H1 (cell line): ENCODE results near the gene FBXO2. TPM values are rescaled to one million over a fixed set of nuclear protein-coding genes. Genes with fewer than 3 reads are reported as not detected.

Source experiments
- CTCF ChIA-PET: fragments of 300-600 bp; sonication (Branson Sonifier 250); formaldehyde crosslinking; loops from one replicate; lab custom pipeline; 2021; ENCODE audit not compliant: partially characterized antibody; lab: Charles Lee
- POLR2A ChIA-PET: fragments of 300-600 bp; sonication (Branson Sonifier 250); formaldehyde crosslinking; loops from one replicate; lab custom pipeline; 2021; ENCODE audit warnings: inconsistent platforms; ENCODE audit not compliant: partially characterized antibody; lab: Charles Lee
- DNase-seq, 2 experiments: peaks; one replicate each; pipeline versions ENCODE4 v3.0.0 to v3.0.0-alpha.2; 2010 to 2022; ENCODE audit warnings: low spot score in 2 of 2, low read depth in 1 of 2, mixed read lengths in 1 of 2
- FAIRE-seq: peaks from 2 replicates; lab custom pipeline; 2011; peaks lifted over from hg19 to GRCh38; lab: Jason Lieb, UNC
- H2AFZ ChIP-seq: 2 replicates; pipeline ENCODE4 v1.8.1; 2012; ENCODE audit warnings: low read length, inconsistent platforms
- H2AK5ac ChIP-seq: 2 replicates; pipeline ENCODE4 v1.6.1; 2013; ENCODE audit warnings: low read depth, low read length
- H2BK120ac ChIP-seq: replicated peaks from 2 replicates; pipeline ENCODE3; 2013; ENCODE audit warnings: low read depth, low read length, inconsistent platforms
- H2BK12ac ChIP-seq: 2 replicates; pipeline ENCODE4 v1.6.1; 2013; ENCODE audit warnings: low read depth, low read length
- H2BK15ac ChIP-seq: 2 replicates; pipeline ENCODE4 v1.6.1; 2013; ENCODE audit warnings: low read length
- H2BK20ac ChIP-seq: 2 replicates; pipeline ENCODE4 v1.6.1; 2013; ENCODE audit warnings: low read length
- H2BK5ac ChIP-seq: 2 replicates; pipeline ENCODE4 v1.6.1; 2013; ENCODE audit warnings: low read depth, low read length
- H3K14ac ChIP-seq: 2 replicates; pipeline ENCODE4 v1.6.1; 2013; ENCODE audit warnings: inconsistent platforms; ENCODE audit not compliant: insufficient read length
- H3K18ac ChIP-seq: 2 replicates; pipeline ENCODE4 v1.6.1; 2013; ENCODE audit warnings: low read length; ENCODE audit errors: extremely low read depth
- H3K23ac ChIP-seq: 2 replicates; pipeline ENCODE4 v1.6.1; 2013; ENCODE audit warnings: inconsistent platforms; ENCODE audit not compliant: insufficient read length
- H3K23me2 ChIP-seq: 2 replicates; pipeline ENCODE4 v1.6.1; 2013; ENCODE audit warnings: low read depth, low read length
- H3K27ac ChIP-seq: 2 replicates; pipeline ENCODE4 v1.6.1; 2011; ENCODE audit warnings: low read depth, low read length, inconsistent platforms
- H3K27me3 ChIP-seq, 4 experiments: replicated peaks in 1 of 4; 1 replicate in 1 of 4; 2 replicates in 3 of 4; pipeline versions ENCODE4 v1.6.1 to v1.8.1; 2011 to 2013; ENCODE audit warnings: low read length in 3 of 4, mild to moderate bottlenecking in 3 of 4, inconsistent platforms in 2 of 4, mixed read lengths in 2 of 4, moderate library complexity in 1 of 4; ENCODE audit not compliant: control insufficient read depth in 3 of 4, insufficient read depth in 3 of 4; ENCODE audit errors: extremely low read depth in 1 of 4
- H3K36me3 ChIP-seq, 4 experiments: 2 replicates each; pipeline versions ENCODE4 v1.6.1 to v1.8.1; 2011 to 2013; ENCODE audit warnings: mild to moderate bottlenecking in 4 of 4, low read length in 3 of 4, moderate library complexity in 2 of 4, control low read depth in 1 of 4, inconsistent platforms in 1 of 4; ENCODE audit not compliant: insufficient read depth in 4 of 4, control insufficient read depth in 2 of 4
- H3K4ac ChIP-seq: replicated peaks from 2 replicates; pipeline ENCODE3; 2013; ENCODE audit warnings: low read length, low read depth, mixed read lengths, inconsistent platforms; ENCODE audit not compliant: insufficient read length
- H3K4me1 ChIP-seq, 4 experiments: replicated peaks in 1 of 4; 1 replicate in 1 of 4; 2 replicates in 3 of 4; pipeline versions ENCODE4 v1.6.1 to v1.8.1; 2011 to 2013; ENCODE audit warnings: low read length in 3 of 4, inconsistent platforms in 2 of 4, mixed read lengths in 1 of 4; ENCODE audit not compliant: insufficient read depth in 4 of 4, control insufficient read depth in 3 of 4
- H3K4me2 ChIP-seq, 2 experiments: 2 replicates each; pipeline versions ENCODE4 v1.6.1 to v1.8.1; 2011 to 2013; ENCODE audit warnings: low read depth in 2 of 2, low read length in 2 of 2, control low read depth in 1 of 2, inconsistent platforms in 1 of 2, mild to moderate bottlenecking in 1 of 2; ENCODE audit not compliant: insufficient read depth in 1 of 2
- H3K4me3 ChIP-seq, 4 experiments: fragments of 200-600, 300-600 bp in 1 of 4; sonication (generic), shearing (Covaris generic), sonication (Bioruptor Twin) in 1 of 4; 2 replicates each; pipeline versions ENCODE4 v1.5.1 to v1.8.1; 2011 to 2016; ENCODE audit warnings: low read length in 4 of 4, low read depth in 3 of 4, control low read depth in 2 of 4, inconsistent platforms in 2 of 4, mild to moderate bottlenecking in 2 of 4, mixed read lengths in 1 of 4, moderate library complexity in 1 of 4; ENCODE audit not compliant: insufficient read depth in 2 of 4; ENCODE audit errors: extremely low read depth in 1 of 4
- H3K56ac ChIP-seq: replicated peaks from 2 replicates; pipeline ENCODE3; 2013; ENCODE audit warnings: low read depth, mild to moderate bottlenecking, mixed read lengths, low read length, inconsistent platforms; ENCODE audit not compliant: insufficient read length
- H3K79me1 ChIP-seq: 2 replicates; pipeline ENCODE4 v1.6.1; 2013; ENCODE audit warnings: low read depth, low read length, control low read depth
- H3K79me2 ChIP-seq, 2 experiments: 2 replicates each; pipeline versions ENCODE4 v1.6.1 to v1.8.1; 2012 to 2013; ENCODE audit warnings: low read length in 2 of 2, mild to moderate bottlenecking in 2 of 2, inconsistent platforms in 1 of 2; ENCODE audit not compliant: insufficient read depth in 2 of 2, control insufficient read depth in 1 of 2
- H3K9ac ChIP-seq, 4 experiments: replicated peaks in 1 of 4; 1 replicate in 1 of 4; 2 replicates in 3 of 4; pipeline versions ENCODE4 v1.6.1 to v1.8.1; 2011 to 2013; ENCODE audit warnings: low read depth in 3 of 4, low read length in 3 of 4, control low read depth in 2 of 4, mild to moderate bottlenecking in 2 of 4, moderate library complexity in 2 of 4, inconsistent platforms in 1 of 4; ENCODE audit errors: extremely low read depth in 1 of 4
- H3K9me3 ChIP-seq, 2 experiments: 2 replicates each; pipeline versions ENCODE4 v1.6.1 to v1.8.1; 2012 to 2013; ENCODE audit warnings: mild to moderate bottlenecking in 2 of 2, moderate library complexity in 2 of 2, control low read depth in 1 of 2, inconsistent platforms in 1 of 2, low read depth in 1 of 2, low read length in 1 of 2, mixed read lengths in 1 of 2; ENCODE audit not compliant: insufficient read depth in 2 of 2
- H4K20me1 ChIP-seq, 2 experiments: replicated peaks in 1 of 2; 2 replicates each; pipeline versions ENCODE3 to v1.8.1; 2011 to 2013; ENCODE audit warnings: inconsistent platforms in 2 of 2, low read length in 2 of 2, mild to moderate bottlenecking in 1 of 2; ENCODE audit not compliant: insufficient read depth in 2 of 2, control insufficient read depth in 1 of 2
- H4K5ac ChIP-seq: 2 replicates; pipeline ENCODE4 v1.6.1; 2013; ENCODE audit warnings: low read length, low read depth, mixed read lengths, inconsistent platforms; ENCODE audit not compliant: insufficient read length
- H4K8ac ChIP-seq: 2 replicates; pipeline ENCODE4 v1.8.0; 2013; ENCODE audit warnings: mild to moderate bottlenecking, moderate library complexity, low read length, inconsistent platforms; ENCODE audit not compliant: insufficient read depth; ENCODE audit errors: extremely low read depth
- H4K91ac ChIP-seq: replicated peaks from 2 replicates; pipeline ENCODE3; 2013; ENCODE audit warnings: low read length, mixed read lengths, inconsistent platforms; ENCODE audit not compliant: insufficient read length
- KDM4A ChIP-seq: IDR thresholded peaks from one replicate; pipeline ENCODE4 v1.7.1; 2012; ENCODE audit warnings: low read depth, mild to moderate bottlenecking, moderate library complexity, low read length, inconsistent platforms; ENCODE audit not compliant: severe bottlenecking
- NANOG ChIP-seq: IDR thresholded peaks from 2 replicates; pipeline ENCODE4 v1.6.1; 2011; ENCODE audit warnings: low read length, low read depth, mild to moderate bottlenecking, inconsistent platforms; ENCODE audit not compliant: insufficient read depth, poor library complexity, severe bottlenecking
- RNF2 ChIP-seq: fragments of 200-900, 300-1000 bp; sonication (generic); IDR thresholded peaks from 2 replicates; pipeline ENCODE4 v1.7.1; 2016; ENCODE audit warnings: borderline replicate concordance, low read depth, mild to moderate bottlenecking, antibody characterized with exemption, low read length; ENCODE audit not compliant: poor library complexity, severe bottlenecking; ENCODE audit errors: missing control alignments
- WGBS, 2 experiments: shearing (Covaris generic) in 1 of 2; methylation state at CpG; one replicate each; pipeline versions ENCODE4 v1.1.6 to v1.1.7; 2013 to 2015; ENCODE audit warnings: low lambda C conversion rate in 2 of 2, mixed read lengths in 2 of 2, inconsistent platforms in 1 of 2, low coverage in 1 of 2, missing lambda C conversion rate in 1 of 2; ENCODE audit not compliant: insufficient replicate concordance in 2 of 2, insufficient coverage in 1 of 2, insufficient read length in 1 of 2; ENCODE audit errors: extremely low coverage in 1 of 2, missing lambda C conversion rate in 1 of 2; 5-methylcytosine and 5-hydroxymethylcytosine counted together
- polyA plus RNA-seq, 7 experiments: library from polyadenylated mRNA; depleted of rRNA in 3 of 7; stranded (reverse) in 5 of 7; unstranded in 2 of 7; fragments of >200 nt in 5 of 7; fragments of 200-250 nt in 2 of 7; gene quantifications; 1 replicate in 5 of 7; 2 replicates in 1 of 7; 4 replicates in 1 of 7; pipeline versions ENCODE4 v1.2.1 to v1.2.3, GENCODE V29; 2011 to 2013; ENCODE audit warnings: missing spikeins in 2 of 7, mixed read lengths in 2 of 7
- total RNA-seq: library from RNA; stranded (reverse); fragmentation: NEBNext Ultra II Directional; extraction: Animal tissue kit (Norgen Biotek cat#: 25700); gene quantifications from 2 replicates; pipeline ENCODE4 v1.2.1, GENCODE V29; 2021

Gene FBXO2
- total and polyA plus RNA-seq, 2 of the 8 experiments (the other 6 are each of a cell fraction or from before 2014, with no cell fraction given) = 51.3 to 57.9 TPM

DNA sequence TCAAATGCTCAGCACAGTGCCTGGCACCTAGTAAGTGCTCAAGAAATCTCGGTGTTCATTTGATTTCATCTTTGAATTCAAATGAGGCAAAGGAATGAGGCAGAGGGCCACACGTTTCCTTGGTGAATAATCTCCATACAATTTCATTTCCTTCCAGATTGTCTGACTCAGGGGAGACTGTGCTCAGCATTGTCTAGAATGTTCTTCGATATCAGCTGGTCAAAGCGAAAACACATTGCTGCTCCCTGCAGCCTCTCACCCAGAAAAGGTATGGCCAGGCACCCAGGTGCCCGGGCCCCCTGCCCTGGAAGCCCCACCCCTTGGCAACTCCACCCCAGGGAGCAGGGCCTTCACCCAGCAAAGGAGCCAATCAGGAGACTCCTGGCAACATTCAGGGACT lies 55.8 kb downstream of the FBXO2 start:
- Histone ChIP-seq H3K27ac (no peak overlapping the region), H2AFZ (no peak overlapping the region), H3K18ac (no peak overlapping the region), H4K91ac (no peak overlapping the region), H3K23ac (no peak overlapping the region), H3K4ac (no peak overlapping the region), H2BK15ac (no peak overlapping the region), H3K79me1 (no peaks in the 10 kb centered on the region), H3K36me3 (no peaks in the 10 kb centered on the region), H4K8ac (no peak overlapping the region), H3K14ac (no peak overlapping the region), H4K5ac (no peak overlapping the region), H3K27me3 (no peaks in the 10 kb centered on the region; a peak in 1 of 7 replicates), H3K4me1 (peaks cover 3 to 17% (median 9%) of the 10 kb centered on the region in 4 experiments), H3K4me2 (no peak overlapping the region), H2BK12ac (no peak overlapping the region), H3K56ac (no peak overlapping the region), H2BK5ac (no peak overlapping the region), H2AK5ac (no peak overlapping the region), H4K20me1 (no peaks in the 10 kb centered on the region), H3K9ac (no peak overlapping the region), H2BK120ac (no peak overlapping the region), H3K4me3 (no peak overlapping the region), H3K79me2 (no peaks in the 10 kb centered on the region), H3K9me3 (no peaks in the 10 kb centered on the region), H3K23me2 (no peaks in the 10 kb centered on the region), H2BK20ac (no peak overlapping the region)
- DNase-seq (no peak), FAIRE-seq (no peak)
- POLR2A ChIA-PET = no interaction called here
- TF ChIP-seq RNF2 (no peak), NANOG (no peak), KDM4A (no peak)
- WGBS, 2 experiments = 88% methylated on average over 5 of the region's 5 CpGs; no CpG with 5 or more reads in 1 of the 2 experiments
- CTCF ChIA-PET = interaction anchor here (0.6 to 6.2 kb wide), 5 partner anchors 13 to 282 kb away, joined by 3 to 32 read pairs (median 4); no protein-coding TSS in a partner anchor
